HL-60 (cell line): ENCODE data around the gene OR2Y1.
"Not testable (repeated sequence)": the region's sequence is repeated elsewhere in the genome, so short reads cannot be mapped to it uniquely, and the experiment has no call there.

Source experiments
- DNase-seq, 2 experiments: peaks; one replicate each; pipeline ENCODE4 v3.0.0-alpha.2; 2010 to 2020; ENCODE audit warnings: low read depth in 1 of 2, low spot score in 1 of 2
- H3K27ac ChIP-seq: fragments of 250-450 bp; sonication (Bioruptor Pico); replicated peaks from 2 replicates; pipeline ENCODE4 v1.5.1; 2020; ENCODE audit warnings: mild to moderate bottlenecking, moderate library complexity
- H3K27me3 ChIP-seq: fragments of 250-450 bp; sonication (Bioruptor Pico); 2 replicates; pipeline ENCODE4 v1.5.1; 2021; ENCODE audit warnings: mild to moderate bottlenecking, moderate library complexity; ENCODE audit not compliant: insufficient read depth, poor library complexity, severe bottlenecking
- H3K4me3 ChIP-seq: replicated peaks from 2 replicates; pipeline ENCODE4 v1.5.1; 2011; ENCODE audit warnings: mild to moderate bottlenecking, control low read depth, low read length; ENCODE audit not compliant: insufficient read depth
- CTCF ChIP-seq: IDR thresholded peaks from one replicate; pipeline ENCODE4 v1.5.1; 2011; ENCODE audit warnings: low read length, control low read depth, inconsistent platforms; ENCODE audit not compliant: insufficient read depth
- GABPA ChIP-seq: IDR thresholded peaks from 2 replicates; pipeline ENCODE4 v1.6.1; 2012; ENCODE audit warnings: low read depth
- POLR2AphosphoS5 ChIP-seq: IDR thresholded peaks from 2 replicates; pipeline ENCODE4 v1.6.1; 2012; ENCODE audit warnings: low read depth
- REST ChIP-seq: IDR thresholded peaks from 2 replicates; pipeline ENCODE4 v1.6.1; 2012; ENCODE audit warnings: low read depth; ENCODE audit not compliant: insufficient replicate concordance
- SPI1 ChIP-seq: IDR thresholded peaks from 2 replicates; pipeline ENCODE4 v1.6.1; 2012; ENCODE audit warnings: low read depth, mild to moderate bottlenecking, borderline replicate concordance
- long read RNA-seq: library from polyadenylated mRNA; unstranded; transcript quantifications from one replicate; pipeline ENCODE4 v2.0.0, GENCODE V29; 2020

OR2Y1 gene, protein sequence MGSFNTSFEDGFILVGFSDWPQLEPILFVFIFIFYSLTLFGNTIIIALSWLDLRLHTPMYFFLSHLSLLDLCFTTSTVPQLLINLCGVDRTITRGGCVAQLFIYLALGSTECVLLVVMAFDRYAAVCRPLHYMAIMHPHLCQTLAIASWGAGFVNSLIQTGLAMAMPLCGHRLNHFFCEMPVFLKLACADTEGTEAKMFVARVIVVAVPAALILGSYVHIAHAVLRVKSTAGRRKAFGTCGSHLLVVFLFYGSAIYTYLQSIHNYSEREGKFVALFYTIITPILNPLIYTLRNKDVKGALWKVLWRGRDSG
- long read RNA-seq = 0 reads

GRCh38 chr5:180739958-180740357, at the start of gene OR2Y1:
OR2Y1 (minus strand) TSS chr5:180740058; CDS start chr5:180740058, 0 bp downstream.
- no peak for DNase-seq
- H3K27ac ChIP-seq = no peak within 1 kb of the TSS
- H3K4me3 ChIP-seq = no peak within 1 kb of the TSS
- H3K27me3 ChIP-seq = no peaks in the 10 kb centered on the region
- TF ChIP-seq GABPA = no peak
- no peak for TF ChIP-seq REST
- no peak for TF ChIP-seq CTCF
- no peak for TF ChIP-seq POLR2AphosphoS5
- no peak for TF ChIP-seq SPI1

DNA sequence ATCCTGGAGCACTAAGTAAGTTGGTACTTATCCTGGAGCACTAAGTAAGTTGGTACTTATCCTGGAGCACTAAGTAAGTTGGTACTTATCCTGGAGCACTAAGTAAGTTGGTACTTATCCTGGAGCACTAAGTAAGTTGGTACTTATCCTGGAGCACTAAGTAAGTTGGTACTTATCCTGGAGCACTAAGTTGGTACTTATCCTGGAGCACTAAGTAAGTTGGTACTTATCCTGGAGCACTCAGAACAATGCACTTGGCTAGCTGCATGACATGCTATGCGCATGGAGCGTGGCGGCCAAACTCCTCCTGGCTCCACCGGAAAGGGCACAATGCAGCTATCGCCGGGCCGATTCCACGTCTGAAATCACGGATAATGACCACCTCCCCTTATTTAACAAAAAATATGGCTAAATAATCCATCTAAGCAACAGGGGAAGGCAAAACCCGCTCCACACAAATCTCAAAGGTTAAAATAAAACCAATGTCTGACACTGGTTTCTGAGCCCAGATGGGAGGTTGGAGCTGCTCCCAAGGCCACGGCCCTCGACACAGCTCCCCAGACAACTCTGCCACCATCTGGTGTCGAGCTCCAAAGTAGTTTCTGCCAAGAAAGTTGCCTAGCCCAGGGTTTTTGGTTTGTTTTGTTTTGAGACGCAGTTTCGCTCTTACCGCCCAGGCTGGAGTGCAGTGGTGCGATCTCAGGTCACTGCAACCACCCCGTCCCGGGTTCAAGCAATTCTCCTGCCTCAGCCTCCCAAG, 49.0 kb upstream of the OR2Y1 start:
- not testable (repeated sequence) for H3K4me3 ChIP-seq, H3K27me3 ChIP-seq, H3K27ac ChIP-seq, DNase-seq

GRCh38 chr5:180787711-180788431, 48.0 kb upstream of the OR2Y1 start:
- no peak overlapping the region for H3K27ac ChIP-seq
- no peaks in the 10 kb centered on the region for H3K27me3 ChIP-seq
- DNase-seq = no peak
- TF ChIP-seq CTCF (no peak), POLR2AphosphoS5 (no peak), GABPA (no peak), SPI1 (no peak), REST (no peak)
- H3K4me3 ChIP-seq = no peak overlapping the region
